Lung (tissue), 12 donors: ENCODE measurements around the gene HCST. TPM values are rescaled to one million over a fixed set of nuclear protein-coding genes. Genes with fewer than 3 reads are reported as not detected.
A peak's percentile ranks its signal among the peaks of the same experiment; 100 is the strongest.

ENCODE experiments used
- ATAC-seq: fragments of 200-7000 bp; cut with Tn5 transposase; one replicate; pipeline ENCODE4 v1.9.1; 2020; ENCODE audit warnings: moderate number of reproducible peaks; ENCODE audit not compliant: insufficient read depth, low FRiP score
- DNase-seq, 3 donors: peaks; one replicate each; pipeline ENCODE4 v3.0.0-alpha.2; 2013 to 2017
- H3K27ac ChIP-seq, 2 donors: one replicate each; pipeline ENCODE4 v1.5.1; 2013; ENCODE audit warnings: mild to moderate bottlenecking in 2 of 2, moderate library complexity in 2 of 2, control low read depth in 1 of 2, inconsistent platforms in 1 of 2, low read depth in 1 of 2, low read length in 1 of 2
- H3K27me3 ChIP-seq, 3 donors: one replicate each; pipeline ENCODE4 v1.5.1; 2013; ENCODE audit warnings: low read length in 2 of 3; ENCODE audit not compliant: control insufficient read depth in 3 of 3, insufficient read depth in 3 of 3
- H3K36me3 ChIP-seq, 4 donors: one replicate each; pipeline ENCODE4 v1.5.1; 2013; ENCODE audit warnings: low read length in 4 of 4, mild to moderate bottlenecking in 1 of 4, moderate library complexity in 1 of 4; ENCODE audit not compliant: control insufficient read depth in 4 of 4, insufficient read depth in 4 of 4
- H3K4me1 ChIP-seq, 5 donors: one replicate each; pipeline ENCODE4 v1.5.1; 2013; ENCODE audit warnings: low read length in 5 of 5, mild to moderate bottlenecking in 2 of 5, moderate library complexity in 1 of 5; ENCODE audit not compliant: control insufficient read depth in 5 of 5, insufficient read depth in 5 of 5
- H3K4me3 ChIP-seq: one replicate; pipeline ENCODE4 v1.5.1; 2013; ENCODE audit warnings: mild to moderate bottlenecking, control low read depth, moderate library complexity
- H3K9ac ChIP-seq, 2 donors: one replicate each; pipeline ENCODE4 v1.5.1; 2013; ENCODE audit warnings: low read length in 2 of 2, control low read depth in 1 of 2; ENCODE audit not compliant: insufficient read depth in 1 of 2
- H3K9me3 ChIP-seq, 4 donors: one replicate each; pipeline ENCODE4 v1.5.1; 2013; ENCODE audit warnings: low read length in 3 of 4, mild to moderate bottlenecking in 1 of 4, moderate library complexity in 1 of 4; ENCODE audit not compliant: control insufficient read depth in 4 of 4, insufficient read depth in 3 of 4
- CTCF ChIP-seq: IDR thresholded peaks from 2 replicates; pipeline ENCODE4 v1.5.1; 2012; ENCODE audit warnings: mild to moderate bottlenecking; ENCODE audit errors: control extremely low read depth, extremely low read depth
- WGBS, 2 donors: extraction: QIAGEN DNeasy Blood & Tissue Kit; methylation state at CpG; one replicate each; pipeline ENCODE4 v1.1.7; 2013; 5-methylcytosine and 5-hydroxymethylcytosine counted together
- polyA plus RNA-seq, 2 donors: library from polyadenylated mRNA; stranded (reverse); fragments of 200-250 nt; gene quantifications; one replicate each; pipeline ENCODE4 v1.2.1, GENCODE V29; 2013
- total RNA-seq, 2 donors: library from RNA; depleted of rRNA in 1 of 2; stranded (reverse); fragments of >200 nt in 1 of 2; gene quantifications; one replicate each; pipeline ENCODE4 v1.2.1, GENCODE V29; 2014 to 2021
- donor health status: control.
- donor health status: control.
- donor health status: Bipolar disorder and iron deficiency.
- donor health status: healthy.
- donor health status: DM: yes; HTN: yes; CAD: no.

Gene HCST
- total and polyA plus RNA-seq, 4 donors, result 5.4 to 118 (median 61.2) TPM

GRCh38 chr19:35937345-35938281, 35.3 kb downstream of the HCST start:
- TF ChIP-seq CTCF, result no peak
- Histone ChIP-seq H3K9ac (peak overlapping the region in 1 of 2 donors; percentile 32), H3K4me3 (peak overlapping the region; percentile 53), H3K9me3 (no peaks in the 10 kb centered on the region), H3K27ac (no peak overlapping the region), H3K36me3 (peaks cover 0 to 23% (median 5%) of the 10 kb centered on the region in 4 donors), H3K4me1 (peaks cover 5 to 29% (median 5%) of the 10 kb centered on the region in 5 donors), H3K27me3 (no peaks in the 10 kb centered on the region)
- DNase-seq (peak in 2 of 3 donors; percentile 2 to 8), ATAC-seq (no peak)
- 51 to 69% methylated on average over 14 of the region's 14 CpGs for WGBS, 2 donors

- Histone ChIP-seq H3K4me3 (no peak overlapping the region), H3K27me3 (no peaks in the 10 kb centered on the region), H3K27ac (no peak overlapping the region), H3K4me1 (peaks cover 5 to 29% (median 5%) of the 10 kb centered on the region in 5 donors), H3K36me3 (peaks cover 0 to 23% (median 5%) of the 10 kb centered on the region in 4 donors), H3K9me3 (no peaks in the 10 kb centered on the region), H3K9ac (no peak overlapping the region)
- TF ChIP-seq CTCF, result no peak
- ATAC-seq, result no peak
- DNase-seq, result no peak
- 82 to 90% methylated on average over 13 of the region's 13 CpGs for WGBS, 2 donors
Observed at GRCh38 chr19:35938282-35939224, 36.2 kb downstream of the HCST start.

DNA sequence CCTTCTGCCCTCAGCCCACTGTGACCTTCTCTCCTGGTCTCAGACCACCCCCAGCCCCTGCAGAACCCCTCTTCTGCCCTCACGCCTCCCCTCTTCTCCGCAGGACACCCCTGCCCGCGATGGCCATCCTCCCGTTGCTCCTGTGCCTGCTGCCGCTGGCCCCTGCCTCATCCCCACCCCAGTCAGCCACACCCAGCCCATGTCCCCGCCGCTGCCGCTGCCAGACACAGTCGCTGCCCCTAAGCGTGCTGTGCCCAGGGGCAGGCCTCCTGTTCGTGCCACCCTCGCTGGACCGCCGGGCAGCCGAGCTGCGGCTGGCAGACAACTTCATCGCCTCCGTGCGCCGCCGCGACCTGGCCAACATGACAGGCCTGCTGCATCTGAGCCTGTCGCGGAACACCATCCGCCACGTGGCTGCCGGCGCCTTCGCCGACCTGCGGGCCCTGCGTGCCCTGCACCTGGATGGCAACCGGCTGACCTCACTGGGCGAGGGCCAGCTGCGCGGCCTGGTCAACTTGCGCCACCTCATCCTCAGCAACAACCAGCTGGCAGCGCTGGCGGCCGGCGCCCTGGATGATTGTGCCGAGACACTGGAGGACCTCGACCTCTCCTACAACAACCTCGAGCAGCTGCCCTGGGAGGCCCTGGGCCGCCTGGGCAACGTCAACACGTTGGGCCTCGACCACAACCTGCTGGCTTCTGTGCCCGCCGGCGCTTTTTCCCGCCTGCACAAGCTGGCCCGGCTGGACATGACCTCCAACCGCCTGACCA, 37.2 kb downstream of the HCST start:
- no peaks in the 10 kb centered on the region for H3K27me3 ChIP-seq
- peaks cover 0 to 32% (median 7%) of the 10 kb centered on the region in 4 donors for H3K36me3 ChIP-seq
- no peak for TF ChIP-seq CTCF
- no peak for ATAC-seq
- no peaks in the 10 kb centered on the region for H3K9me3 ChIP-seq
- H3K9ac ChIP-seq, result no peak overlapping the region
- no peak overlapping the region for H3K4me3 ChIP-seq
- peaks cover 5 to 30% (median 5%) of the 10 kb centered on the region in 5 donors for H3K4me1 ChIP-seq
- WGBS, 2 donors, result 95 to 96% methylated on average over 55 of the region's 55 CpGs
- no peak overlapping the region for H3K27ac ChIP-seq
- no peak for DNase-seq
